GM12801 (cell line): ENCODE measurements around the gene FBLL1.

Experiments
- CTCF ChIP-seq: IDR thresholded peaks from one replicate; pipeline ENCODE4 v1.5.1; 2011; ENCODE audit warnings: control low read depth; ENCODE audit not compliant: insufficient read length; ENCODE audit errors: extremely low read depth

Gene FBLL1

GRCh38 chr5:168502563-168503237 is 26.4 kb upstream of the FBLL1 start:
- TF ChIP-seq CTCF: no peak

GRCh38 chr5:168513861-168514428 is 15.2 kb upstream of the FBLL1 start:
- no peak for TF ChIP-seq CTCF

GRCh38 chr5:168525856-168526255 is 3.2 kb upstream of the FBLL1 start:
- no peak for TF ChIP-seq CTCF

GRCh38 chr5:168527756-168528295 is 1.3 kb upstream of the FBLL1 start:
- no peak for TF ChIP-seq CTCF

GRCh38 chr5:168529374-168530234 is 499 bp downstream of the FBLL1 start:
- TF ChIP-seq CTCF: no peak

GRCh38 chr5:168530621-168531150 is 1.6 kb downstream of the FBLL1 start:
- TF ChIP-seq CTCF: no peak

GRCh38 chr5:168531191-168531590 is 2.1 kb downstream of the FBLL1 start:
- no peak for TF ChIP-seq CTCF
